Aortic smooth muscle cell (primary cell): ENCODE measurements around the gene SYT15. TPM values are rescaled to one million over a fixed set of nuclear protein-coding genes. Genes with fewer than 3 reads are reported as not detected.

Experiments
- total RNA-seq: library from RNA; depleted of rRNA; stranded (reverse); fragments of >200 nt; gene quantifications from 2 replicates; pipeline ENCODE4 v1.2.3, GENCODE V29; 2014

The SYT15 gene
- under 0.01 and 0.06 TPM in 2 replicates for total RNA-seq

GRCh38 chr10:46578474-46579178 lies at the start of gene SYT15:
SYT15 (plus strand) TSS chr10:46579128; CDS start chr10:46579169, 41 bp downstream.

GRCh38 chr10:46556515-46557318 lies 22.2 kb upstream of the SYT15 start, which contains the start of gene GPRIN2:
GPRIN2 (minus strand) TSS chr10:46556658; CDS start chr10:46550736, 5,922 bp downstream.

Other genes starting within 250 kb of the SYT15 start
- gene ANXA8L1, start 203.4 kb upstream of the SYT15 start, total RNA-seq = not detected in 2 replicates
- gene NPY4R, start 113.2 kb upstream of the SYT15 start, total RNA-seq = not detected in 2 replicates
- gene GPRIN2, start 22.5 kb upstream of the SYT15 start, total RNA-seq = not detected in 2 replicates